T-cell (primary cell): ENCODE data around the gene PIK3R6. TPM values are rescaled to one million over a fixed set of nuclear protein-coding genes. Genes with fewer than 3 reads are reported as not detected.
A peak's percentile ranks its signal among the peaks of the same experiment; 100 is the strongest.

Experiments
- ATAC-seq, 4 experiments: fragments of 200-7000 bp in 3 of 4; fragments of 150-1000 bp in 1 of 4; cut with Tn5 transposase; replicated peaks in 1 of 4; 1 replicate in 3 of 4; 2 replicates in 1 of 4; pipeline ENCODE4 v1.10.0; 2021; ENCODE audit warnings: moderate library complexity in 3 of 4, mild to moderate bottlenecking in 2 of 4, moderate number of reproducible peaks in 1 of 4
- CTCF ChIA-PET, 2 donors: fragments of 300-600 bp; sonication (Branson Sonifier 250); formaldehyde crosslinking; loops; one replicate each; lab custom pipeline; 2022; ENCODE audit warnings: antibody characterized with exemption in 2 of 2; lab: Charles Lee
- POLR2A ChIA-PET, 2 donors: fragments of 300-600 bp; sonication (Branson Sonifier 250); formaldehyde crosslinking; loops; one replicate each; lab custom pipeline; 2022; ENCODE audit warnings: antibody characterized with exemption in 2 of 2; lab: Charles Lee
- DNase-seq, 35 experiments: peaks; one replicate each; pipeline versions ENCODE4 v3.0.0 to v3.0.0-alpha.2; 2013 to 2023
- H3K27ac ChIP-seq: one replicate; pipeline ENCODE4 v1.5.1; 2013; ENCODE audit warnings: low read length
- H3K27me3 ChIP-seq, 2 experiments: replicated peaks in 1 of 2; 1 replicate in 1 of 2; 2 replicates in 1 of 2; pipeline versions ENCODE4 v1.6.1 to v1.7.0; 2013; ENCODE audit warnings: low read length in 1 of 2, mixed read lengths in 1 of 2; ENCODE audit not compliant: control insufficient read depth in 2 of 2, insufficient read depth in 2 of 2; ENCODE audit errors: extremely low read depth in 1 of 2
- H3K36me3 ChIP-seq, 2 donors: 1 replicate in 1 of 2; 2 replicates in 1 of 2; pipeline versions ENCODE4 v1.6.1 to v1.7.0; 2013; ENCODE audit warnings: low read length in 1 of 2; ENCODE audit not compliant: control insufficient read depth in 2 of 2, insufficient read depth in 1 of 2; ENCODE audit errors: extremely low read depth in 1 of 2
- H3K4me1 ChIP-seq, 2 experiments: 1 replicate in 1 of 2; 2 replicates in 1 of 2; pipeline versions ENCODE4 v1.6.1 to v1.7.0; 2013; ENCODE audit warnings: low read length in 2 of 2, mixed read lengths in 1 of 2; ENCODE audit not compliant: insufficient read depth in 2 of 2, control insufficient read depth in 1 of 2; ENCODE audit errors: extremely low read depth in 1 of 2
- H3K4me3 ChIP-seq, 2 donors: 1 replicate in 1 of 2; 2 replicates in 1 of 2; pipeline versions ENCODE4 v1.5.1 to v1.7.0; 2013; ENCODE audit warnings: mild to moderate bottlenecking in 2 of 2, low read length in 1 of 2, moderate library complexity in 1 of 2; ENCODE audit not compliant: control insufficient read depth in 1 of 2; ENCODE audit errors: extremely low read depth in 1 of 2
- H3K9me3 ChIP-seq: 2 replicates; pipeline ENCODE4 v1.7.0; 2013
- H3K27ac Mint-ChIP-seq, 2 donors: one replicate each; pipeline ENCODE4 v1.8.0; 2020 to 2021; ENCODE audit warnings: mild to moderate bottlenecking in 2 of 2, mixed read lengths in 2 of 2
- H3K27me3 Mint-ChIP-seq, 2 donors: one replicate each; pipeline ENCODE4 v1.8.0; 2021 to 2022; ENCODE audit warnings: mixed read lengths in 2 of 2
- H3K36me3 Mint-ChIP-seq: one replicate; pipeline ENCODE4 v1.8.0; 2021; ENCODE audit warnings: mixed read lengths
- H3K4me1 Mint-ChIP-seq, 3 donors: one replicate each; pipeline ENCODE4 v1.8.0; 2020 to 2022; ENCODE audit warnings: mixed read lengths in 3 of 3, mild to moderate bottlenecking in 1 of 3
- H3K4me3 Mint-ChIP-seq, 3 donors: one replicate each; pipeline ENCODE4 v1.8.0; 2020 to 2022; ENCODE audit warnings: mild to moderate bottlenecking in 3 of 3, mixed read lengths in 3 of 3, moderate library complexity in 3 of 3
- H3K9me3 Mint-ChIP-seq, 3 donors: one replicate each; pipeline ENCODE4 v1.8.0; 2020 to 2022; ENCODE audit warnings: mixed read lengths in 3 of 3
- whole genome bisulfite sequencing: methylation state at CpG from one replicate; pipeline ENCODE4 v1.1.5; 2013; ENCODE audit warnings: missing lambda C conversion rate; ENCODE audit not compliant: insufficient coverage; 5-methylcytosine and 5-hydroxymethylcytosine counted together
- total RNA-seq, 35 experiments: library from RNA in 6 of 35; stranded (reverse) in 6 of 35; fragments of 120-200 nt in 1 of 35; gene quantifications; one replicate each; pipeline versions ENCODE4 v1.2.1 to v1.2.4 and lab custom pipeline; 2013 to 2026

The PIK3R6 gene
- total RNA-seq, 5 donors from 2014 or later (not counting 1 experiment from before 2014, with no cell fraction given) = 0.53 to 1.4 (median 0.72) TPM

GRCh38 chr17:8912084-8912981 lies 44.9 kb upstream of the PIK3R6 start:
- Mint-ChIP-seq H3K27me3 (no peaks in the 10 kb centered on the region), H3K9me3 (no peaks in the 10 kb centered on the region), H3K4me1 (peaks cover 38 to 47% (median 39%) of the 10 kb centered on the region in 3 donors), H3K36me3 (peaks cover 56% of the 10 kb centered on the region), H3K27ac (peak overlapping the region; percentile 40 to 75), H3K4me3 (no peak overlapping the region)
- 95% methylated on average over 18 of the region's 18 CpGs for WGBS
- peaks cover 37 to 74% of the 10 kb centered on the region in 2 donors for H3K36me3 ChIP-seq
- no peak overlapping the region for H3K4me3 ChIP-seq
- no peaks in the 10 kb centered on the region for H3K9me3 ChIP-seq
- DNase-seq = no peak
- no peak for ATAC-seq
- POLR2A ChIA-PET = interaction anchor here (0.6 to 1.0 kb wide), 2 partner anchors 13 to 1646 kb away, joined by 3 to 4 read pairs; no protein-coding TSS in a partner anchor
- H3K4me1 ChIP-seq = peaks cover 0 to 30% of the 10 kb centered on the region in 2 experiments
- H3K27me3 ChIP-seq = no peaks in the 10 kb centered on the region
- CTCF ChIA-PET = interaction anchor here in 1 of 2 donors (0.8 kb wide), 1 partner anchor 9 kb away, joined by 3 read pairs; no protein-coding TSS in a partner anchor
- H3K27ac ChIP-seq = no peak overlapping the region

GRCh38 chr17:8910969-8911604 lies 43.6 kb upstream of the PIK3R6 start:
- WGBS = 95% methylated on average over 18 of the region's 18 CpGs
- Mint-ChIP-seq H3K4me3 (no peak overlapping the region), H3K36me3 (peaks cover 47% of the 10 kb centered on the region), H3K9me3 (no peaks in the 10 kb centered on the region), H3K4me1 (peaks cover 29 to 37% (median 33%) of the 10 kb centered on the region in 3 donors), H3K27me3 (no peaks in the 10 kb centered on the region), H3K27ac (peak overlapping the region in 1 of 2 donors; percentile 80)
- peaks cover 0 to 22% of the 10 kb centered on the region in 2 experiments for H3K4me1 ChIP-seq
- no peak overlapping the region for H3K4me3 ChIP-seq
- no peak overlapping the region for H3K27ac ChIP-seq
- peaks cover 37 to 76% of the 10 kb centered on the region in 2 donors for H3K36me3 ChIP-seq
- H3K27me3 ChIP-seq = no peaks in the 10 kb centered on the region
- H3K9me3 ChIP-seq = no peaks in the 10 kb centered on the region
- CTCF ChIA-PET = interaction anchor here (0.5 to 2.1 kb wide), 2 partner anchors 16 to 54 kb away, joined by 4 to 5 read pairs; partner anchors contain the start of gene PIK3R5 (in 1 of the 2)
- ATAC-seq (no peak), DNase-seq (no peak)
- POLR2A ChIA-PET = no interaction called here

- POLR2A ChIA-PET = no interaction called here
- Mint-ChIP-seq H3K27ac (no peak overlapping the region), H3K27me3 (no peaks in the 10 kb centered on the region), H3K4me1 (peaks cover 22 to 36% (median 34%) of the 10 kb centered on the region in 3 donors), H3K9me3 (no peaks in the 10 kb centered on the region), H3K36me3 (peaks cover 50% of the 10 kb centered on the region), H3K4me3 (no peak overlapping the region)
- DNase-seq (no peak), ATAC-seq (no peak)
- H3K27me3 ChIP-seq = no peaks in the 10 kb centered on the region
- peaks cover 0 to 23% of the 10 kb centered on the region in 2 experiments for H3K4me1 ChIP-seq
- CTCF ChIA-PET = interaction anchor here in 1 of 2 donors (2.1 kb wide), 1 partner anchor 14 kb away, joined by 4 read pairs; no protein-coding TSS in a partner anchor
- peaks cover 36 to 85% of the 10 kb centered on the region in 2 donors for H3K36me3 ChIP-seq
- H3K9me3 ChIP-seq = no peaks in the 10 kb centered on the region
- no peak overlapping the region for H3K4me3 ChIP-seq
- peak overlapping the region; percentile 4 for H3K27ac ChIP-seq
- 89% methylated on average over 6 of the region's 8 CpGs for WGBS
These were observed 42.3 kb upstream of the PIK3R6 start for GRCh38 chr17:8909586-8910270.

- CTCF ChIA-PET = no interaction called here
- no peaks in the 10 kb centered on the region for H3K27me3 ChIP-seq
- Mint-ChIP-seq H3K36me3 (peaks cover 60% of the 10 kb centered on the region), H3K9me3 (no peaks in the 10 kb centered on the region), H3K4me1 (peaks cover 21 to 38% (median 32%) of the 10 kb centered on the region in 3 donors), H3K27ac (peak overlapping the region; percentile 58 to 69), H3K27me3 (no peaks in the 10 kb centered on the region), H3K4me3 (no peak overlapping the region)
- ATAC-seq (peak in 2 of 4 experiments; percentile 30 to 35), DNase-seq (peak in 7 of 35 experiments; percentile 13 to 46 (median 26))
- 98% methylated on average over 4 of the region's 7 CpGs for WGBS
- peaks cover 17 to 24% of the 10 kb centered on the region in 2 experiments for H3K4me1 ChIP-seq
- POLR2A ChIA-PET = no interaction called here
- no peaks in the 10 kb centered on the region for H3K9me3 ChIP-seq
- H3K36me3 ChIP-seq = peaks cover 29 to 78% of the 10 kb centered on the region in 2 donors
- H3K4me3 ChIP-seq = no peak overlapping the region
- peak overlapping the region; percentile 28 for H3K27ac ChIP-seq
These were observed 37.9 kb upstream of the PIK3R6 start for GRCh38 chr17:8905331-8905730.

- H3K36me3 ChIP-seq = peaks cover 29 to 77% of the 10 kb centered on the region in 2 donors
- H3K27ac Mint-ChIP-seq = peak overlapping the region; percentile 41 to 68
- peak overlapping the region; percentile 28 for H3K27ac ChIP-seq
- H3K4me3 ChIP-seq = no peak overlapping the region
- no peaks in the 10 kb centered on the region for H3K9me3 ChIP-seq
- H3K4me1 ChIP-seq = peaks cover 23 to 31% of the 10 kb centered on the region in 2 experiments
- no peaks in the 10 kb centered on the region for H3K27me3 ChIP-seq
- DNase-seq (no peak), ATAC-seq (no peak)
- H3K4me1 Mint-ChIP-seq = peaks cover 27 to 43% (median 38%) of the 10 kb centered on the region in 3 donors
- ChIA-PET POLR2A (no interaction called here), CTCF (no interaction called here)
- no peaks in the 10 kb centered on the region for H3K27me3 Mint-ChIP-seq
- H3K4me3 Mint-ChIP-seq = no peak overlapping the region
- no peaks in the 10 kb centered on the region for H3K9me3 Mint-ChIP-seq
- 92% methylated on average over 2 of the region's 5 CpGs for WGBS
- H3K36me3 Mint-ChIP-seq = peaks cover 62% of the 10 kb centered on the region
These were observed 37.2 kb upstream of the PIK3R6 start for GRCh38 chr17:8904686-8905085.
